Measurements from ENCODE around the gene VSTM2L.

Gene VSTM2L

GRCh38 chr20:37968841-37969401, 66.0 kb downstream of the VSTM2L start:
- TF ChIP-seq, protein P1, sequence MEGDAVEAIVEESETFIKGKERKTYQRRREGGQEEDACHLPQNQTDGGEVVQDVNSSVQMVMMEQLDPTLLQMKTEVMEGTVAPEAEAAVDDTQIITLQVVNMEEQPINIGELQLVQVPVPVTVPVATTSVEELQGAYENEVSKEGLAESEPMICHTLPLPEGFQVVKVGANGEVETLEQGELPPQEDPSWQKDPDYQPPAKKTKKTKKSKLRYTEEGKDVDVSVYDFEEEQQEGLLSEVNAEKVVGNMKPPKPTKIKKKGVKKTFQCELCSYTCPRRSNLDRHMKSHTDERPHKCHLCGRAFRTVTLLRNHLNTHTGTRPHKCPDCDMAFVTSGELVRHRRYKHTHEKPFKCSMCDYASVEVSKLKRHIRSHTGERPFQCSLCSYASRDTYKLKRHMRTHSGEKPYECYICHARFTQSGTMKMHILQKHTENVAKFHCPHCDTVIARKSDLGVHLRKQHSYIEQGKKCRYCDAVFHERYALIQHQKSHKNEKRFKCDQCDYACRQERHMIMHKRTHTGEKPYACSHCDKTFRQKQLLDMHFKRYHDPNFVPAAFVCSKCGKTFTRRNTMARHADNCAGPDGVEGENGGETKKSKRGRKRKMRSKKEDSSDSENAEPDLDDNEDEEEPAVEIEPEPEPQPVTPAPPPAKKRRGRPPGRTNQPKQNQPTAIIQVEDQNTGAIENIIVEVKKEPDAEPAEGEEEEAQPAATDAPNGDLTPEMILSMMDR (IDR thresholded peaks at IDR 0.05): no peak
- no peak for TF ChIP-seq ZFX (IDR thresholded peaks at IDR 0.05; ENCODE audit: borderline replicate concordance)

GRCh38 chr20:37969949-37970855, 67.3 kb downstream of the VSTM2L start:
- TF ChIP-seq, protein P1 (IDR thresholded peaks at IDR 0.05): no peak
- no peak for TF ChIP-seq ZFX (IDR thresholded peaks at IDR 0.05; ENCODE audit: borderline replicate concordance)

More at GRCh38 chr20:37968841-37969401, 66.0 kb downstream of the VSTM2L start:
- H3K27ac ChIP-seq: no peak overlapping the region

DNA sequence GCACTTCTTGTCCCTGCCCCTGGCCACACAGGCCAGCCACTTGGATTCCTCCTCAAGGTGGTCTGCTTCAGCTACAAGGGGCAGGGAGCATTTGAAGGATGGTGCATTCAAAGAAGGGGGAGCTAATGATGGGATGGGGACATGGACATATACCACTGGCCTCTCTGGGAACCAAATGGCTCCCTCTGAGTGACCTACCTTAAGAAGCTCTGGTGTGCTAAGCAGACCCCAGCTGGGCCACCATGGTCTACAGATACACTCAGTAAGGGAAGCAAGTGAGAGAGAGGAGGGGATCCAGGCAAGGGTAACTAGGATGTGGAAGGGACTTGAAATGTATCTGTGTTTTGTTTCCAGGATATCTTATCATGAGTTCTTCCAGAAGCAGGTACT, 67.9 kb downstream of the VSTM2L start:
- H3K27ac ChIP-seq: no peak overlapping the region
- no peak for TF ChIP-seq ZFX (IDR thresholded peaks at IDR 0.05; ENCODE audit: borderline replicate concordance)
- TF ChIP-seq, protein P1 (IDR thresholded peaks at IDR 0.05): no peak

More at GRCh38 chr20:37969949-37970855, 67.3 kb downstream of the VSTM2L start:
- H3K27ac ChIP-seq: no peak overlapping the region

GRCh38 chr20:37971561-37972127, 68.7 kb downstream of the VSTM2L start:
- no peak overlapping the region for H3K27ac ChIP-seq
- TF ChIP-seq ZFX (IDR thresholded peaks at IDR 0.05; ENCODE audit: borderline replicate concordance): no peak
- TF ChIP-seq, protein P1 (IDR thresholded peaks at IDR 0.05): no peak

GRCh38 chr20:37972256-37973058, 69.5 kb downstream of the VSTM2L start:
- H3K27ac ChIP-seq: no peak overlapping the region
- TF ChIP-seq, protein P1 (IDR thresholded peaks at IDR 0.05): no peak
- no peak for TF ChIP-seq ZFX (IDR thresholded peaks at IDR 0.05; ENCODE audit: borderline replicate concordance)

GRCh38 chr20:37973059-37973910, 70.4 kb downstream of the VSTM2L start:
- no peak for TF ChIP-seq ZFX (IDR thresholded peaks at IDR 0.05; ENCODE audit: borderline replicate concordance)
- TF ChIP-seq, protein P1 (IDR thresholded peaks at IDR 0.05): no peak
- no peak overlapping the region for H3K27ac ChIP-seq

Data from 22Rv1 (cell line).